ENCODE measurements around the gene RPS3A. TPM values are rescaled to one million over a fixed set of nuclear protein-coding genes. Genes with fewer than 3 reads are reported as not detected.

Gene RPS3A
- total and polyA plus RNA-seq, 2 donors (not counting 3 experiments of a cell fraction or from before 2014, with no cell fraction given): 1,367 to 1,494 TPM

DNA sequence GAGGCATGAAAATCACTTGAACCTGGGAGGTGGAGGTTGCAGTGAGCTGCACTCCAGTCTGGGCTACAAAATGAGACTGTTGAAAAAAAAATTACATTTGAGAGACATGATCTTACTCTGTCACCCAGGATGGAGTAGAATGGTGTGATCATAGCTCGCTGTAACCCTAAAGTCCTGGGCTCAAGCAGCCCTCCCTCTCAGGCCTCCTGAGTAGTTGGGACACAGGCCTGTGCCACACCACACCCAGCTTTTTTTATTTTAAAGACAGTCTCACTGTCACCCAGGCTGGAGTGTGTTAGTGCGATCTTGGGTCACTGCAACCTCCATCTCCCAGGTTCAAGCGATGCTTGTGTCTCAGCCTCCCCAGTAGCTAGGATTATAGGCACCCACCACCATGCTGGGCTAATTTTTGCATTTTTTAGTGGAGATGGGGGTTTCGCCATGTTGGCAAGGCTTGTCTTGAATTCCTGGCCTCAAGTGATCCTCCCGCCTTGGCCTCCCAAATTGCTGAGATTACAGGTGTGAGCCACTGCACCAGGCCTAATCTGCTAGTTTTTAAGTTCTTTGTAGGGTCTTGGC, 6.1 kb downstream of the RPS3A start:
- TF ChIP-seq, protein P1, sequence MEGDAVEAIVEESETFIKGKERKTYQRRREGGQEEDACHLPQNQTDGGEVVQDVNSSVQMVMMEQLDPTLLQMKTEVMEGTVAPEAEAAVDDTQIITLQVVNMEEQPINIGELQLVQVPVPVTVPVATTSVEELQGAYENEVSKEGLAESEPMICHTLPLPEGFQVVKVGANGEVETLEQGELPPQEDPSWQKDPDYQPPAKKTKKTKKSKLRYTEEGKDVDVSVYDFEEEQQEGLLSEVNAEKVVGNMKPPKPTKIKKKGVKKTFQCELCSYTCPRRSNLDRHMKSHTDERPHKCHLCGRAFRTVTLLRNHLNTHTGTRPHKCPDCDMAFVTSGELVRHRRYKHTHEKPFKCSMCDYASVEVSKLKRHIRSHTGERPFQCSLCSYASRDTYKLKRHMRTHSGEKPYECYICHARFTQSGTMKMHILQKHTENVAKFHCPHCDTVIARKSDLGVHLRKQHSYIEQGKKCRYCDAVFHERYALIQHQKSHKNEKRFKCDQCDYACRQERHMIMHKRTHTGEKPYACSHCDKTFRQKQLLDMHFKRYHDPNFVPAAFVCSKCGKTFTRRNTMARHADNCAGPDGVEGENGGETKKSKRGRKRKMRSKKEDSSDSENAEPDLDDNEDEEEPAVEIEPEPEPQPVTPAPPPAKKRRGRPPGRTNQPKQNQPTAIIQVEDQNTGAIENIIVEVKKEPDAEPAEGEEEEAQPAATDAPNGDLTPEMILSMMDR (IDR thresholded peaks at IDR 0.05; ENCODE audit: extremely low read depth in 1 of 2, insufficient read depth in 1 of 2, low read depth in 1 of 2, low read length in 2 of 2): no peak
- peak; percentile 54 for TF ChIP-seq POLR2AphosphoS5 (IDR thresholded peaks at IDR 0.05; ENCODE audit: insufficient read depth, low read depth, low read length)
- TF ChIP-seq POLR2A (IDR thresholded peaks at IDR 0.05; ENCODE audit: low read depth, low read length): peak; percentile 78
- no peak for TF ChIP-seq FOS (IDR thresholded peaks at IDR 0.05; ENCODE audit: borderline replicate concordance, insufficient read depth, low read length)
- TF ChIP-seq, protein P2, sequence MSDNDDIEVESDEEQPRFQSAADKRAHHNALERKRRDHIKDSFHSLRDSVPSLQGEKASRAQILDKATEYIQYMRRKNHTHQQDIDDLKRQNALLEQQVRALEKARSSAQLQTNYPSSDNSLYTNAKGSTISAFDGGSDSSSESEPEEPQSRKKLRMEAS (IDR thresholded peaks at IDR 0.05; ENCODE audit: insufficient read depth, insufficient read length): no peak
- no peak for TF ChIP-seq JUN (IDR thresholded peaks at IDR 0.05; ENCODE audit: borderline replicate concordance, insufficient read depth, insufficient read length, low read depth)
- no peak for TF ChIP-seq MYC (IDR thresholded peaks at IDR 0.05; ENCODE audit: low read depth, low read length)
- no peak for TF ChIP-seq GATA2 (IDR thresholded peaks at IDR 0.05; ENCODE audit: insufficient read depth, insufficient read length, low read depth, low read length)
- TF ChIP-seq EZH2 (IDR thresholded peaks at IDR 0.05; ENCODE audit: borderline replicate concordance, low read depth, low read length, severe bottlenecking): no peak
- CTCF ChIA-PET: interaction anchor here (1.2 to 2.2 kb wide), 3 partner anchors 9 to 499 kb away, joined by 3 to 8 read pairs (median 3); no protein-coding TSS in a partner anchor
- H3K36me3 ChIP-seq (ENCODE audit: control insufficient read depth in 2 of 2, extremely low read depth in 1 of 2, insufficient read depth in 2 of 2, low read length in 2 of 2): peaks cover 19 to 22% of the 10 kb centered on the region in 2 experiments
- no TSS peak for BruUV-seq (replicated peaks)
- H3K4me1 ChIP-seq (ENCODE audit: control insufficient read depth, extremely low read depth, insufficient read depth, low read length): peaks cover 14% of the 10 kb centered on the region
- POLR2A ChIA-PET: no interaction called here
- no peak overlapping the region for H3K4me3 ChIP-seq (replicated peaks in 1 of 3; ENCODE audit: insufficient read depth in 1 of 3, low read depth in 1 of 3, low read length in 3 of 3)
- no peak overlapping the region for H3K4me2 ChIP-seq (ENCODE audit: insufficient read depth, low read length)
- no peak overlapping the region for H3K27ac ChIP-seq (ENCODE audit: insufficient read depth, low read depth, low read length)
- H3K9me1 ChIP-seq (replicated peaks; ENCODE audit: control insufficient read depth, extremely low read depth, insufficient read depth, low read length): no peaks in the 10 kb centered on the region
- FAIRE-seq (no peak), DNase-seq (ENCODE audit: low read depth, low spot score) (no peak)
- intact Hi-C loops (cut with micrococcal nuclease): no loop called here
- H3K9me3 ChIP-seq (replicated peaks; ENCODE audit: control insufficient read depth, insufficient read depth, low read length): no peaks in the 10 kb centered on the region
- no peak overlapping the region for H3K9ac ChIP-seq (replicated peaks; ENCODE audit: extremely low read depth, insufficient read depth, low read length)
- peaks cover 4% of the 10 kb centered on the region for H4K20me1 ChIP-seq (replicated peaks; ENCODE audit: control insufficient read depth, extremely low read depth, insufficient read depth, low read length)
- H2AFZ ChIP-seq (ENCODE audit: low read depth, low read length): no peak overlapping the region
- H3K79me2 ChIP-seq (ENCODE audit: control insufficient read depth, insufficient read depth, low read length): peaks cover 27% of the 10 kb centered on the region
- no peaks in the 10 kb centered on the region for H3K27me3 ChIP-seq (ENCODE audit: control insufficient read depth in 2 of 2, insufficient read depth in 2 of 2, low read length in 2 of 2)
- dilution Hi-C loops (cut with MboI; ENCODE audit: extremely low pct_ligation_motif_present, low sequenced_read_pairs): no loop called here

Data from endothelial cell of umbilical vein (primary cell).